ENCODE data around the gene TAS2R42. TPM values are rescaled to one million over a fixed set of nuclear protein-coding genes. Genes with fewer than 3 reads are reported as not detected.

The TAS2R42 gene
- total and polyA plus RNA-seq, 2 experiments from 2014 or later: not detected

DNA sequence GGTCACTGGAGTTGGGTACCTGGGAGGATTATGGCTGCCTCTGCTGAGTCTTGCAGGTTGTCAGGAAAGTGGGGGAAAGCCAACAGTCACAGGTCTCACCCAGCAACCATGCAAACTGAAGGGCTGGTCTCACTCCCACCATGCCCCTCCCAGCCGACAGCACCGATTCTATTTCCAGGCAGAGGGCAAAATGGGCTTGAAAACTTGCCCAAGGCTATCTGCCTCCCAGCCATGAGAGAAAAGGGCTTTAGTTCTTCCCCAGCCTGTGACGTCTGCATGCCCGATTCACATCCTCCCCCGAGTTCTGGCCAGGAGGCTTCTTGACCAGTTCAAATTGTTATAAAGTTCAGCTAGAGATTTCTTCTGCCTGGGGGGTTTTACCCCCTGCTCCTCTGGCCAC, 42.4 kb downstream of the TAS2R42 start:
- H4K20me1 ChIP-seq (ENCODE audit: insufficient read depth, poor library complexity, severe bottlenecking): no peaks in the 10 kb centered on the region
- H3K27ac ChIP-seq: no peak overlapping the region
- H3K4me3 ChIP-seq: no peak overlapping the region
- WGBS (ENCODE audit: low lambda C conversion rate, missing lambda C conversion rate): 92% methylated on average over 5 of the region's 5 CpGs
- H3K27me3 ChIP-seq: no peaks in the 10 kb centered on the region
- no peaks in the 10 kb centered on the region for H3K36me3 ChIP-seq (replicated peaks; ENCODE audit: insufficient read depth, low read depth)
- no peaks in the 10 kb centered on the region for H3K4me1 ChIP-seq (ENCODE audit: insufficient read depth)
- TF ChIP-seq EZH2phosphoT487 (IDR thresholded peaks at IDR 0.05; ENCODE audit: low read depth, severe bottlenecking, unreplicated experiment) (no peak), EZH2 (IDR thresholded peaks at IDR 0.05; ENCODE audit: borderline replicate concordance) (no peak)
- TF ChIP-seq, protein P1, sequence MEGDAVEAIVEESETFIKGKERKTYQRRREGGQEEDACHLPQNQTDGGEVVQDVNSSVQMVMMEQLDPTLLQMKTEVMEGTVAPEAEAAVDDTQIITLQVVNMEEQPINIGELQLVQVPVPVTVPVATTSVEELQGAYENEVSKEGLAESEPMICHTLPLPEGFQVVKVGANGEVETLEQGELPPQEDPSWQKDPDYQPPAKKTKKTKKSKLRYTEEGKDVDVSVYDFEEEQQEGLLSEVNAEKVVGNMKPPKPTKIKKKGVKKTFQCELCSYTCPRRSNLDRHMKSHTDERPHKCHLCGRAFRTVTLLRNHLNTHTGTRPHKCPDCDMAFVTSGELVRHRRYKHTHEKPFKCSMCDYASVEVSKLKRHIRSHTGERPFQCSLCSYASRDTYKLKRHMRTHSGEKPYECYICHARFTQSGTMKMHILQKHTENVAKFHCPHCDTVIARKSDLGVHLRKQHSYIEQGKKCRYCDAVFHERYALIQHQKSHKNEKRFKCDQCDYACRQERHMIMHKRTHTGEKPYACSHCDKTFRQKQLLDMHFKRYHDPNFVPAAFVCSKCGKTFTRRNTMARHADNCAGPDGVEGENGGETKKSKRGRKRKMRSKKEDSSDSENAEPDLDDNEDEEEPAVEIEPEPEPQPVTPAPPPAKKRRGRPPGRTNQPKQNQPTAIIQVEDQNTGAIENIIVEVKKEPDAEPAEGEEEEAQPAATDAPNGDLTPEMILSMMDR (IDR thresholded peaks at IDR 0.05; ENCODE audit: poor library complexity): no peak
- DNase-seq (ENCODE audit: low spot score): no peak
- H3K9me3 ChIP-seq (ENCODE audit: low read depth): no peaks in the 10 kb centered on the region
- H2AFZ ChIP-seq: no peak overlapping the region
- H3K79me2 ChIP-seq: peaks cover 69% of the 10 kb centered on the region
- H3K4me2 ChIP-seq: no peak overlapping the region
- no peaks in the 10 kb centered on the region for H3K9me2 ChIP-seq (replicated peaks; ENCODE audit: insufficient read depth)

DNA sequence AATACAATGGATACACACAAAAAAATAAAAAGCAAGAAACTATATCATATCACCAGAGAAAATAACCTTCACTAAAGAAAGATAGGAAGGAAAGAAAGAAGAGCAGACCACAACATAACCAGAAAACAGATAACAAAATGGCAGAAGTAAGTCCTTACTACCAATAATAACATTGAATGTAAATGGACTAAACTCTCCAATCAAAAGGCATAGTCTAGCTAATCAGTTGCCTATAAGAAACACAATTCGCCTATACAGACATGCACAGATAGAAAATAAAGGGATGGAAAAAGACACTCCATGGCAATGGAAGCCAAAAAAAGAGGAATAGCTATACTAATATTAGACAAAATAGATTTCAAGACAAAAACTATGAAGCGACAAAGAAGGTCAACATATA, 43.4 kb downstream of the TAS2R42 start:
- Histone ChIP-seq H3K27ac (no peak overlapping the region), H3K79me2 (peaks cover 78% of the 10 kb centered on the region), H3K9me2 (replicated peaks; ENCODE audit: insufficient read depth) (no peaks in the 10 kb centered on the region), H3K9me3 (ENCODE audit: low read depth) (no peaks in the 10 kb centered on the region), H3K36me3 (replicated peaks; ENCODE audit: insufficient read depth, low read depth) (no peaks in the 10 kb centered on the region), H2AFZ (no peak overlapping the region), H4K20me1 (ENCODE audit: insufficient read depth, poor library complexity, severe bottlenecking) (no peaks in the 10 kb centered on the region), H3K4me3 (no peak overlapping the region), H3K4me1 (ENCODE audit: insufficient read depth) (no peaks in the 10 kb centered on the region), H3K4me2 (no peak overlapping the region), H3K27me3 (no peaks in the 10 kb centered on the region)
- TF ChIP-seq EZH2 (IDR thresholded peaks at IDR 0.05; ENCODE audit: borderline replicate concordance) (no peak), EZH2phosphoT487 (IDR thresholded peaks at IDR 0.05; ENCODE audit: low read depth, severe bottlenecking, unreplicated experiment) (no peak)
- TF ChIP-seq, protein P1 (IDR thresholded peaks at IDR 0.05; ENCODE audit: poor library complexity): no peak
- 87% methylated on average over 2 of the region's 2 CpGs for WGBS (ENCODE audit: low lambda C conversion rate, missing lambda C conversion rate)
- no peak for DNase-seq (ENCODE audit: low spot score)

DNA sequence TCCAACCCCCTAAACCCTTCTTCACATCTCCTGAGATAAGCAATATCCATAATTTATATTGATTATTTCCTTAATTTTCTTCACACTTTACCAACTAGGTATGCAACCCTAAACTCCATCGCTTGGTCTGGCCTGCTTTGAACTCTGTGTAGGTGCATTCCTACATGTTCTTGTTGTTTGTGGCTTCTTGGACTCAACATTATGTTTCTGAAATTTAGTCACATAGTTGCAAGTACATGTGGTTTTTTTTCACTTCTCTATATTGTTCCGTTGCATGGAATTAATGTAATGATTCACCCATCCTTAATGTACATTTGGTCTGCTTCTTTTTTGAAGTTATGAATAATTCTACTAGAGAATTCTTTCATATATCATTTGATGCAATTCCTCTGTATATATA, 50.7 kb downstream of the TAS2R42 start:
- Histone ChIP-seq H3K79me2 (peaks cover 83% of the 10 kb centered on the region), H3K9me2 (replicated peaks; ENCODE audit: insufficient read depth) (no peaks in the 10 kb centered on the region)
- TF ChIP-seq, protein P1 (IDR thresholded peaks at IDR 0.05; ENCODE audit: poor library complexity): no peak
- TF ChIP-seq EZH2phosphoT487 (IDR thresholded peaks at IDR 0.05; ENCODE audit: low read depth, severe bottlenecking, unreplicated experiment) (no peak), EZH2 (IDR thresholded peaks at IDR 0.05; ENCODE audit: borderline replicate concordance) (no peak)

More for the DNA sequence above, 50.7 kb downstream of the TAS2R42 start:
- H3K27me3 ChIP-seq: no peaks in the 10 kb centered on the region
- 77% methylated on average over 2 of the region's 2 CpGs for WGBS (ENCODE audit: low lambda C conversion rate, missing lambda C conversion rate)
- no peak overlapping the region for H3K27ac ChIP-seq
- no peak overlapping the region for H2AFZ ChIP-seq
- peaks cover 6% of the 10 kb centered on the region for H4K20me1 ChIP-seq (ENCODE audit: insufficient read depth, poor library complexity, severe bottlenecking)
- H3K4me3 ChIP-seq: no peak overlapping the region
- no peak overlapping the region for H3K4me2 ChIP-seq
- H3K9me3 ChIP-seq (ENCODE audit: low read depth): no peaks in the 10 kb centered on the region
- DNase-seq (ENCODE audit: low spot score): no peak
- H3K4me1 ChIP-seq (ENCODE audit: insufficient read depth): no peaks in the 10 kb centered on the region
- no peaks in the 10 kb centered on the region for H3K36me3 ChIP-seq (replicated peaks; ENCODE audit: insufficient read depth, low read depth)

Other genes with a start within 250 kb of the TAS2R42 start
- 5.6 and 6.6 TPM in 2 replicates for gene TAS2R14, start 247.7 kb downstream of the TAS2R42 start, total RNA-seq
- gene TAS2R14, start 247.7 kb downstream of the TAS2R42 start, polyA plus RNA-seq: 0.59 and 0.64 TPM in 2 replicates
- gene TAS2R50, start 200.0 kb downstream of the TAS2R42 start, total RNA-seq: 1.5 and 2.0 TPM in 2 replicates
- gene TAS2R50, start 200.0 kb downstream of the TAS2R42 start, polyA plus RNA-seq: not detected in 2 replicates
- gene TAS2R20, start 188.6 kb downstream of the TAS2R42 start, total RNA-seq: 5.1 and 6.3 TPM in 2 replicates
- 0.36 and 0.41 TPM in 2 replicates for gene TAS2R20, start 188.6 kb downstream of the TAS2R42 start, polyA plus RNA-seq
- 4.4 and 7.4 TPM in 2 replicates for gene TAS2R19, start 164.3 kb downstream of the TAS2R42 start, total RNA-seq
- 0.16 and 1.4 TPM in 2 replicates for gene TAS2R19, start 164.3 kb downstream of the TAS2R42 start, polyA plus RNA-seq
- gene TAS2R31, start 155.5 kb downstream of the TAS2R42 start, total RNA-seq: 6.2 and 9.4 TPM in 2 replicates
- gene TAS2R31, start 155.5 kb downstream of the TAS2R42 start, polyA plus RNA-seq: 0.17 TPM in 1 of 2 replicates, not detected in the other
- gene TAS2R46, start 124.6 kb downstream of the TAS2R42 start, total RNA-seq: 2.6 and 2.9 TPM in 2 replicates
- not detected in 2 replicates for gene TAS2R46, start 124.6 kb downstream of the TAS2R42 start, polyA plus RNA-seq
- gene TAS2R43, start 94.6 kb downstream of the TAS2R42 start, total RNA-seq: 2.6 and 2.8 TPM in 2 replicates
- 0.44 and 0.69 TPM in 2 replicates for gene TAS2R43, start 94.6 kb downstream of the TAS2R42 start, polyA plus RNA-seq
- 5.9 and 6.7 TPM in 2 replicates for gene TAS2R30, start 52.3 kb downstream of the TAS2R42 start, total RNA-seq
- gene TAS2R30, start 52.3 kb downstream of the TAS2R42 start, polyA plus RNA-seq: 0.08 TPM in 1 of 2 replicates, not detected in the other
- gene SMIM10L1, start 15.7 kb downstream of the TAS2R42 start, total RNA-seq: 12.5 and 13.1 TPM in 2 replicates
- gene SMIM10L1, start 15.7 kb downstream of the TAS2R42 start, polyA plus RNA-seq: 8.8 and 11.5 TPM in 2 replicates
- not detected in 2 replicates for gene PRB3, start 82.8 kb upstream of the TAS2R42 start, total RNA-seq
- gene PRB3, start 82.8 kb upstream of the TAS2R42 start, polyA plus RNA-seq: 0.56 TPM in 1 of 2 replicates, not detected in the other
- gene PRB4, start 123.5 kb upstream of the TAS2R42 start, total RNA-seq: not detected in 2 replicates
- gene PRB4, start 123.5 kb upstream of the TAS2R42 start, polyA plus RNA-seq: not detected in 2 replicates
- gene PRB2, start 208.6 kb upstream of the TAS2R42 start, total RNA-seq: 0.10 TPM in 1 of 2 replicates, not detected in the other
- 1.5 and 2.0 TPM in 2 replicates for gene PRB2, start 208.6 kb upstream of the TAS2R42 start, polyA plus RNA-seq